ENCODE data around the gene CCDC102A. TPM values are rescaled to one million over a fixed set of nuclear protein-coding genes. Genes with fewer than 3 reads are reported as not detected.

Gene CCDC102A
- total and polyA plus RNA-seq, 10 of the 15 experiments (the other 5 are each of a cell fraction or from before 2014, with no cell fraction given), result 0.03 to 5.9 (median 2.4) TPM

- H3K9ac ChIP-seq (ENCODE audit: control insufficient read depth, insufficient read depth, low read length), result no peak overlapping the region
- H3K9me3 ChIP-seq (replicated peaks; ENCODE audit: control insufficient read depth, insufficient read depth, low read length), result no peaks in the 10 kb centered on the region
- H4K20me1 ChIP-seq (ENCODE audit: control insufficient read depth, insufficient read depth), result no peaks in the 10 kb centered on the region
- TF ChIP-seq EED (IDR thresholded peaks at IDR 0.05; ENCODE audit: low read depth) (no peak), RELB (IDR thresholded peaks at IDR 0.05; ENCODE audit: low read depth) (no peak), PAX8 (IDR thresholded peaks at IDR 0.05) (no peak), SREBF2 (IDR thresholded peaks at IDR 0.05; ENCODE audit: low read length) (no peak), NRF1 (conservative IDR thresholded peaks at IDR 0.05; ENCODE audit: low read depth, low read length) (no peak), CHD1 (IDR thresholded peaks at IDR 0.05; ENCODE audit: low read depth, low read length) (no peak), GATAD2B (conservative IDR thresholded peaks at IDR 0.05; ENCODE audit: low read depth) (no peak), NR2F1 (conservative IDR thresholded peaks at IDR 0.05) (no peak), PKNOX1 (IDR thresholded peaks at IDR 0.05) (no peak), ZBTB11 (CRISPR knock-in tag; IDR thresholded peaks at IDR 0.05) (no peak), BMI1 (IDR thresholded peaks at IDR 0.05; ENCODE audit: borderline replicate concordance) (no peak)
- in situ Hi-C loops (cut with MboI) (no loop called here), intact Hi-C loops (cut with micrococcal nuclease; ENCODE audit: unreplicated experiment) (no loop called here)
- H3K27me3 ChIP-seq (replicated peaks in 1 of 2; ENCODE audit: control insufficient read depth in 2 of 2, insufficient read depth in 2 of 2, low read length in 1 of 2), result no peaks in the 10 kb centered on the region; a peak in 2 of 4 replicates
- H3K79me2 ChIP-seq (ENCODE audit: control insufficient read depth, insufficient read depth, low read length), result no peaks in the 10 kb centered on the region
- H3K36me3 ChIP-seq (ENCODE audit: control insufficient read depth in 2 of 2, insufficient read depth in 2 of 2, low read length in 1 of 2), result no peaks in the 10 kb centered on the region
- H3K27ac ChIP-seq (ENCODE audit: control insufficient read depth, insufficient read depth), result no peak overlapping the region
- CTCF ChIA-PET, result no interaction called here
- DNase-seq (ENCODE audit: low read depth, low spot score) (no peak), FAIRE-seq (no peak), ATAC-seq (no peak)
- POLR2A ChIA-PET, result interaction anchor here (0.5 kb wide), 1 partner anchor 585 kb away, joined by 3 read pairs; no protein-coding TSS in a partner anchor
- SMC1A ChIA-PET (ENCODE audit: uncharacterized antibody, unreplicated experiment), result no interaction called here
- 42% methylated on average over 12 of the region's 12 CpGs for WGBS (ENCODE audit: insufficient coverage, insufficient replicate concordance, low lambda C conversion rate, missing lambda C conversion rate)
- no peaks in the 10 kb centered on the region for H3K4me1 ChIP-seq (ENCODE audit: control insufficient read depth, insufficient read depth, low read length)
- no peak overlapping the region for H3K4me3 ChIP-seq
- RAD21 ChIA-PET (ENCODE audit: unreplicated experiment), result no interaction called here
- H2AFZ ChIP-seq (ENCODE audit: control insufficient read depth, low read depth, low read length), result no peak overlapping the region
- H3K4me2 ChIP-seq (ENCODE audit: control insufficient read depth, insufficient read depth), result no peak overlapping the region
- no TSS peak for BruUV-seq (replicated peaks)
These were observed 34.2 kb downstream of the CCDC102A start for GRCh38 chr16:57502048-57502775.

All from GM12878 (cell line).